ENCODE measurements around the gene GCK. TPM values are rescaled to one million over a fixed set of nuclear protein-coding genes. Genes with fewer than 3 reads are reported as not detected.

The GCK gene
- total and polyA plus RNA-seq, 2 donors (not counting 1 experiment from before 2014, with no cell fraction given): 0.22 to 0.24 TPM

DNA sequence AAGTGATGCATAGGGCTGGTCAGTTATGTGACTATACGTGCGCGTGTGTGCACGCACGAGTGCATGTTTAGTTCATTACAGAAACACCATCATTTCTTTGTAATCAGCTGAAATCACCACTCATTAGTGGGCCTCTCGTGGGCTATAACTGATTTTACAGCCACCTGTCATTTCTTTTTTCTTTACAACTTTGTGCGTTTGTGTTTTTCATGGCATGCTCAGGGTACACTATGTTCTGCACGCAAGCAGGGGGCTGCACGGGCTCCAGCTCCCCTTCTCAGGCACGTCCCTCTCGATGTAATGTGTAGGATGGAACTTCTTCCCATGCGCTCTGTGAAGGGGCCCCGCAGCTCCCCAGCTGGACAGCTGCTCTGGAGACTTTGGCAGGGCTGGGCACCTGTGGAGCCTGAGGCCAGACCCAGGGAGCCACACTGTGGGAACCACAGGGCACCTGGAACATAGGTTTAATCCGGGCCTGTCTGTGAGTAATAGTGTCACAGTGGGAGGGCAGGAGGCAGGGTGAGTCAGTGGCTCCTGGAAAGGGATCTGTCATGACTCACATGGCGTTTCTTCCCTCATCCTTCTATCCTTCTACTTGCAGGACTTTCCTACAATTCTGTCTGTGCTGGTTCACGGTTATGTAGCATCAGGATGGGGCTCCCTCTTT, 4.9 kb downstream of the GCK start:
- Mint-ChIP-seq H3K9me3 (ENCODE audit: insufficient read depth) (peaks cover 2% of the 10 kb centered on the region), H3K27ac (no peak overlapping the region), H3K4me1 (no peaks in the 10 kb centered on the region), H3K27me3 (peaks cover 16% of the 10 kb centered on the region), H3K4me3 (no peak overlapping the region)
- peak overlapping the region; percentile 1 for H2AFZ ChIP-seq (ENCODE audit: insufficient read depth, low read depth, low read length, poor library complexity, severe bottlenecking)
- no peaks in the 10 kb centered on the region for H4K20me1 ChIP-seq (ENCODE audit: control insufficient read depth, insufficient read depth, low read length, poor library complexity, severe bottlenecking)
- WGBS (ENCODE audit: insufficient coverage): 89% methylated on average over 10 of the region's 16 CpGs
- H3K9me3 ChIP-seq (ENCODE audit: control extremely low read depth in 1 of 3, control insufficient read depth in 2 of 3, insufficient read depth in 1 of 3, low read length in 2 of 3): peaks cover 0 to 8% (median 0%) of the 10 kb centered on the region in 3 donors
- no peaks in the 10 kb centered on the region for H3K79me2 ChIP-seq (ENCODE audit: control insufficient read depth, insufficient read depth, low read length)
- intact Hi-C loops (cut with micrococcal nuclease): no loop called here
- ChIA-PET CTCF (no interaction called here), POLR2A (no interaction called here)
- no peak overlapping the region for H3K27ac ChIP-seq (ENCODE audit: low read length in 2 of 2)
- ATAC-seq (ENCODE audit: low read depth) (no peak), DNase-seq (no peak)
- H3K9ac ChIP-seq (ENCODE audit: low read length): no peak overlapping the region
- no peak for TF ChIP-seq EZH2 (IDR thresholded peaks at IDR 0.05; ENCODE audit: borderline replicate concordance, insufficient read depth, low read depth, low read length, poor library complexity, severe bottlenecking)
- TF ChIP-seq, protein P1, sequence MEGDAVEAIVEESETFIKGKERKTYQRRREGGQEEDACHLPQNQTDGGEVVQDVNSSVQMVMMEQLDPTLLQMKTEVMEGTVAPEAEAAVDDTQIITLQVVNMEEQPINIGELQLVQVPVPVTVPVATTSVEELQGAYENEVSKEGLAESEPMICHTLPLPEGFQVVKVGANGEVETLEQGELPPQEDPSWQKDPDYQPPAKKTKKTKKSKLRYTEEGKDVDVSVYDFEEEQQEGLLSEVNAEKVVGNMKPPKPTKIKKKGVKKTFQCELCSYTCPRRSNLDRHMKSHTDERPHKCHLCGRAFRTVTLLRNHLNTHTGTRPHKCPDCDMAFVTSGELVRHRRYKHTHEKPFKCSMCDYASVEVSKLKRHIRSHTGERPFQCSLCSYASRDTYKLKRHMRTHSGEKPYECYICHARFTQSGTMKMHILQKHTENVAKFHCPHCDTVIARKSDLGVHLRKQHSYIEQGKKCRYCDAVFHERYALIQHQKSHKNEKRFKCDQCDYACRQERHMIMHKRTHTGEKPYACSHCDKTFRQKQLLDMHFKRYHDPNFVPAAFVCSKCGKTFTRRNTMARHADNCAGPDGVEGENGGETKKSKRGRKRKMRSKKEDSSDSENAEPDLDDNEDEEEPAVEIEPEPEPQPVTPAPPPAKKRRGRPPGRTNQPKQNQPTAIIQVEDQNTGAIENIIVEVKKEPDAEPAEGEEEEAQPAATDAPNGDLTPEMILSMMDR (IDR thresholded peaks at IDR 0.05): no peak
- H3K36me3 ChIP-seq (replicated peaks in 1 of 2; ENCODE audit: control extremely low read depth in 1 of 2, control insufficient read depth in 1 of 2, extremely low read depth in 1 of 2, insufficient read depth in 2 of 2, low read length in 1 of 2): no peaks in the 10 kb centered on the region
- H3K4me3 ChIP-seq (ENCODE audit: control extremely low read depth in 1 of 5, extremely low read depth in 1 of 5, insufficient read depth in 1 of 5, low read depth in 2 of 5, low read length in 4 of 5): no peak overlapping the region
- H3K27me3 ChIP-seq (replicated peaks in 1 of 4; ENCODE audit: control extremely low read depth in 1 of 4, control insufficient read depth in 3 of 4, insufficient read depth in 4 of 4, low read length in 3 of 4): peaks cover 0 to 6% (median 0%) of the 10 kb centered on the region in 4 experiments
- H3K4me1 ChIP-seq (ENCODE audit: control insufficient read depth in 2 of 2, insufficient read depth in 2 of 2, low read length in 2 of 2): no peaks in the 10 kb centered on the region
- no peak overlapping the region for H3K4me2 ChIP-seq (replicated peaks; ENCODE audit: low read depth, low read length, poor library complexity, severe bottlenecking)

DNA sequence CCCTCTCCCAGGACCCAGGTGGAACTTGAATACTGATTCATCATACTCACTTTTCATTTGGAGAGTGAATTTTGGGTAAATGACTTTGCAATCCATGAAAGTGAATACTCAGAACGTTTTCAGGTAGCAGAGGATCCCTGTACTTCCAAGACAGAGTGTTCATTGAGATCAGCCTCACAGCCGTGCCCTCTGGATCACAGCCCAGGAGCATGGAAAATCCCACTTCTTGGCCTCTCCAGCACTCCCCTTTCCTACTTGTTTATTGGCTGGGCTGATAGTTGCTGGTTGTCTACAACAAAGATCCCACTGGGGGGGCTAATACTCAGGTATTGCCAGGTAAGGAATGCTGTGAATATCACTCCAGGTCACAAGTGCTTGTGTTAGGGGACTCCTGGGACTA, 5.9 kb downstream of the GCK start:
- no peak overlapping the region for H3K4me3 ChIP-seq (ENCODE audit: control extremely low read depth in 1 of 5, extremely low read depth in 1 of 5, insufficient read depth in 1 of 5, low read depth in 2 of 5, low read length in 4 of 5)
- no peaks in the 10 kb centered on the region for H3K4me1 ChIP-seq (ENCODE audit: control insufficient read depth in 2 of 2, insufficient read depth in 2 of 2, low read length in 2 of 2)
- Mint-ChIP-seq H3K27me3 (peaks cover 22% of the 10 kb centered on the region), H3K4me3 (no peak overlapping the region), H3K4me1 (no peaks in the 10 kb centered on the region), H3K27ac (no peak overlapping the region), H3K9me3 (ENCODE audit: insufficient read depth) (peaks cover 2% of the 10 kb centered on the region)
- ATAC-seq (ENCODE audit: low read depth): no peak
- H3K36me3 ChIP-seq (replicated peaks in 1 of 2; ENCODE audit: control extremely low read depth in 1 of 2, control insufficient read depth in 1 of 2, extremely low read depth in 1 of 2, insufficient read depth in 2 of 2, low read length in 1 of 2): no peaks in the 10 kb centered on the region
- TF ChIP-seq, protein P1 (IDR thresholded peaks at IDR 0.05): no peak
- no peak for TF ChIP-seq EZH2 (IDR thresholded peaks at IDR 0.05; ENCODE audit: borderline replicate concordance, insufficient read depth, low read depth, low read length, poor library complexity, severe bottlenecking)
- 57% methylated on average over 1 of the region's 2 CpGs for WGBS (ENCODE audit: insufficient coverage)
- no peak for DNase-seq
- no peaks in the 10 kb centered on the region for H4K20me1 ChIP-seq (ENCODE audit: control insufficient read depth, insufficient read depth, low read length, poor library complexity, severe bottlenecking)
- POLR2A ChIA-PET: no interaction called here
- peaks cover 0 to 6% (median 0%) of the 10 kb centered on the region in 4 experiments for H3K27me3 ChIP-seq (replicated peaks in 1 of 4; ENCODE audit: control extremely low read depth in 1 of 4, control insufficient read depth in 3 of 4, insufficient read depth in 4 of 4, low read length in 3 of 4)
- intact Hi-C loops (cut with micrococcal nuclease): no loop called here
- CTCF ChIA-PET: interaction anchor here (1.0 kb wide), 1 partner anchor 14 kb away, joined by 3 read pairs; no protein-coding TSS in a partner anchor
- H3K79me2 ChIP-seq (ENCODE audit: control insufficient read depth, insufficient read depth, low read length): no peaks in the 10 kb centered on the region
- no peak overlapping the region for H3K27ac ChIP-seq (ENCODE audit: low read length in 2 of 2)
- H3K9ac ChIP-seq (ENCODE audit: low read length): no peak overlapping the region
- no peak overlapping the region for H2AFZ ChIP-seq (ENCODE audit: insufficient read depth, low read depth, low read length, poor library complexity, severe bottlenecking)
- no peak overlapping the region for H3K4me2 ChIP-seq (replicated peaks; ENCODE audit: low read depth, low read length, poor library complexity, severe bottlenecking)
- H3K9me3 ChIP-seq (ENCODE audit: control extremely low read depth in 1 of 3, control insufficient read depth in 2 of 3, insufficient read depth in 1 of 3, low read length in 2 of 3): peaks cover 0 to 8% (median 0%) of the 10 kb centered on the region in 3 donors
